Heart left ventricle (tissue), 16 donors: ENCODE data around the gene KRT17. TPM values are rescaled to one million over a fixed set of nuclear protein-coding genes. Genes with fewer than 3 reads are reported as not detected.
"Not testable (repeated sequence)": the region's sequence is repeated elsewhere in the genome, so short reads cannot be mapped to it uniquely, and the experiment has no call there.

Experiments
- ATAC-seq, 4 donors: fragments of 200-7000 bp; cut with Tn5 transposase; one replicate each; pipeline ENCODE4 v1.9.1; 2020 to 2022; ENCODE audit warnings: moderate library complexity in 4 of 4, mild to moderate bottlenecking in 3 of 4, moderate number of reproducible peaks in 1 of 4
- DNase-seq, 5 donors: peaks; one replicate each; pipeline ENCODE4 v3.0.0-alpha.2; 2020
- H3K27ac ChIP-seq, 12 donors: fragments of 200-600 bp; sonication (generic) in 4 of 12; one replicate each; pipeline versions ENCODE4 v1.5.0 to v1.8.0; 2016 to 2022; ENCODE audit warnings: mild to moderate bottlenecking in 2 of 12
- H3K27me3 ChIP-seq, 9 donors: fragments of 200-600 bp; sonication (generic) in 2 of 9; one replicate each; pipeline versions ENCODE4 v1.5.1 to v1.8.0; 2016 to 2022; ENCODE audit warnings: mild to moderate bottlenecking in 3 of 9
- H3K36me3 ChIP-seq, 9 donors: fragments of 200-600 bp; sonication (generic) in 2 of 9; one replicate each; pipeline versions ENCODE4 v1.5.0 to v1.8.0; 2018 to 2022; ENCODE audit warnings: mild to moderate bottlenecking in 2 of 9
- H3K4me1 ChIP-seq, 12 donors: fragments of 200-600 bp; sonication (generic) in 4 of 12; one replicate each; pipeline versions ENCODE4 v1.5.0 to v1.8.0; 2016 to 2022; ENCODE audit warnings: mild to moderate bottlenecking in 3 of 12
- H3K4me3 ChIP-seq, 12 donors: fragments of 200-600 bp; sonication (generic) in 4 of 12; one replicate each; pipeline versions ENCODE4 v1.5.0 to v1.8.0; 2017 to 2022; ENCODE audit warnings: mild to moderate bottlenecking in 9 of 12, moderate library complexity in 4 of 12
- H3K9me3 ChIP-seq, 12 donors: fragments of 200-600 bp; sonication (generic) in 4 of 12; one replicate each; pipeline versions ENCODE4 v1.5.0 to v1.8.0; 2016 to 2022; ENCODE audit warnings: mild to moderate bottlenecking in 1 of 12
- POLR2A ChIP-seq, 2 donors: fragments of 450-650 bp; IDR thresholded peaks; one replicate each; pipeline ENCODE4 v1.6.1; 2017; ENCODE audit warnings: antibody characterized with exemption in 2 of 2, mild to moderate bottlenecking in 2 of 2, moderate library complexity in 2 of 2
- WGBS, 4 donors: extraction: QIAGEN DNeasy Blood & Tissue Kit in 2 of 4; methylation state at CpG; one replicate each; pipeline versions ENCODE4 v1.1.5 to v1.1.7; 2013 to 2018; 5-methylcytosine and 5-hydroxymethylcytosine counted together
- intact Hi-C, 10 donors: fragments of 100-400 bp; cut with DNase I; formaldehyde crosslinking; loops; one replicate each; pipeline versions ENCODE4 v1.11.1 to v1.14.2; 2022
- polyA plus RNA-seq, 2 donors: library from polyadenylated mRNA; stranded (reverse); fragments of 200-250 nt; gene quantifications; one replicate each; pipeline ENCODE4 v1.2.3, GENCODE V29; 2013
- total RNA-seq, 9 donors: library from RNA; depleted of rRNA in 2 of 9; stranded (reverse); fragments of >200 nt in 2 of 9; fragmentation: NEBNext Ultra II Directional in 3 of 9; extraction: Animal tissue kit (Norgen Biotek cat#: 25700) in 3 of 9; gene quantifications; one replicate each; pipeline versions ENCODE4 v1.1.0 to v1.2.4, GENCODE V29; 2016 to 2023
- TF ChIP-seq, protein P1 (sequence below), 12 donors: fragments of 200-600 bp; sonication (generic) in 4 of 12; IDR thresholded peaks; one replicate each; pipeline versions ENCODE4 v1.5.0 to v1.8.0; 2018 to 2022; ENCODE audit warnings: antibody characterized with exemption in 12 of 12, mild to moderate bottlenecking in 5 of 12
- donor health status: ischemic (EF 13 %, LVEDD 7.1; RV severe dilation, severe dysfunction).
- donor health status: healthy with polysubstance abuse.
- donor health status: DM: no; HTN: yes; CAD: no.
- donor health status: DM: no; HTN: no; CAD: no.
- donor health status: ischemic (EF 25% LVEDD 6.9; RV normal size, moderate dysfunction).
- donor health status: ischemic (EF 25% LVEDD 5.7; RV mildly dilated, moderate dysfunction).
- donor health status: healthy.
- donor health status: DM: yes; HTN: yes; CAD: no.
- donor health status: ischemic (EF 35%, LVEDD 5.7; RV mildly dilated, moderate dysfunction).
- donor health status: nonischemic (EF 11% LVEDD 7.7; RV severe dilation, severe dysfunction).
- donor health status: DM: yes; HTN: yes; CAD: no.
- donor health status: PGD.
- donor health status: ischemic (EF 29% LVEDD 5.4; RV normal size, mild dysfunction).
- donor health status: nonischemic (EF 23%, LVEDD 6.1; RV moderate dilation, normal function).

The KRT17 gene
- total and polyA plus RNA-seq, 11 donors = 0.60 TPM; not detected in 10

DNA sequence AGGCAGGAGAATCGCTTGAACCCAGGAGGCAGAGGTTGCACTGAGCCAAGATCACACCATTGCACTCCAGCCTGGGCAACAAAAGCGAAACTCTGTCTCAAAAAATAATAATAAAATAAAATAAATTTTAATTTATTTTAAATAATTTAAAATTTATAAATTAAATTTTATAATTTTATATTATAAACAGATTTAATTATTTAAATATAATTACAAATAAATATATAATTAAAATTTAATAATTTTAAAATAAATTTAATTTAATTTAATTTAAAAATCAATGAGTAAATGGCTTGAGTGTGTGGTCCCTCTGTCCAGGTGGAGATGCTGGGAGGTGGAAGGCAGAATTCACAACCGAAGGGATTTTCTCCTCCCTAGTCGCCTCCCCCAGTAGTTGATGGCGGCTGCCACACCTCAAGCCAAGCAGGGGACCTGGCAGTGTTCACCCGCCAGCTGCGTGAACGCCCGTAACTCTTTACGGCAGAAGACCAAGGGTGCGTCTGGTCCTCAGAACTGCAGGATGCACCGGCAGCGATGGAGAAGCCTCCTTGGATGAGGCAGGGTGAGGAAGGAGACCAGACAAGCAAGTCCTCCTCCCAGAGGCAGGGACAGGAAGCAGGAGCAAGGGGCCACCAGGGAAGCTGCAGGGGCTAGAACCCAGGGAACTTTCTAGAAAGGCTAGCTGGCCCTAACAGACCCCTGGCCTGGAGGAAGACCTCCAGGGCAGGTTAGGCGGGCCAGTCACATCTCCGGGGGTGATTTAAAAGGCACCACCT is 22.9 kb upstream of the KRT17 start:
- H3K27ac ChIP-seq = no peak overlapping the region
- no peak overlapping the region for H3K4me3 ChIP-seq
- intact Hi-C loops = loop anchor here (5.0 to 10.0 kb wide), 9 partner anchors 62 to 845 kb away; partner anchors contain the start of gene KRT14 (in 1 of the 10)
- TF ChIP-seq POLR2A (IDR thresholded peaks at IDR 0.05) = no peak
- TF ChIP-seq, protein P1, sequence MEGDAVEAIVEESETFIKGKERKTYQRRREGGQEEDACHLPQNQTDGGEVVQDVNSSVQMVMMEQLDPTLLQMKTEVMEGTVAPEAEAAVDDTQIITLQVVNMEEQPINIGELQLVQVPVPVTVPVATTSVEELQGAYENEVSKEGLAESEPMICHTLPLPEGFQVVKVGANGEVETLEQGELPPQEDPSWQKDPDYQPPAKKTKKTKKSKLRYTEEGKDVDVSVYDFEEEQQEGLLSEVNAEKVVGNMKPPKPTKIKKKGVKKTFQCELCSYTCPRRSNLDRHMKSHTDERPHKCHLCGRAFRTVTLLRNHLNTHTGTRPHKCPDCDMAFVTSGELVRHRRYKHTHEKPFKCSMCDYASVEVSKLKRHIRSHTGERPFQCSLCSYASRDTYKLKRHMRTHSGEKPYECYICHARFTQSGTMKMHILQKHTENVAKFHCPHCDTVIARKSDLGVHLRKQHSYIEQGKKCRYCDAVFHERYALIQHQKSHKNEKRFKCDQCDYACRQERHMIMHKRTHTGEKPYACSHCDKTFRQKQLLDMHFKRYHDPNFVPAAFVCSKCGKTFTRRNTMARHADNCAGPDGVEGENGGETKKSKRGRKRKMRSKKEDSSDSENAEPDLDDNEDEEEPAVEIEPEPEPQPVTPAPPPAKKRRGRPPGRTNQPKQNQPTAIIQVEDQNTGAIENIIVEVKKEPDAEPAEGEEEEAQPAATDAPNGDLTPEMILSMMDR (IDR thresholded peaks at IDR 0.05) = no peak
- peaks cover 0 to 29% (median 8%) of the 10 kb centered on the region in 12 donors for H3K4me1 ChIP-seq
- no peaks in the 10 kb centered on the region for H3K9me3 ChIP-seq
- ATAC-seq (no peak), DNase-seq (no peak)
- no peaks in the 10 kb centered on the region for H3K27me3 ChIP-seq
- no peaks in the 10 kb centered on the region for H3K36me3 ChIP-seq
- WGBS, 4 donors = 70 to 75% (median 74%) methylated on average over 15 of the region's 15 CpGs

DNA sequence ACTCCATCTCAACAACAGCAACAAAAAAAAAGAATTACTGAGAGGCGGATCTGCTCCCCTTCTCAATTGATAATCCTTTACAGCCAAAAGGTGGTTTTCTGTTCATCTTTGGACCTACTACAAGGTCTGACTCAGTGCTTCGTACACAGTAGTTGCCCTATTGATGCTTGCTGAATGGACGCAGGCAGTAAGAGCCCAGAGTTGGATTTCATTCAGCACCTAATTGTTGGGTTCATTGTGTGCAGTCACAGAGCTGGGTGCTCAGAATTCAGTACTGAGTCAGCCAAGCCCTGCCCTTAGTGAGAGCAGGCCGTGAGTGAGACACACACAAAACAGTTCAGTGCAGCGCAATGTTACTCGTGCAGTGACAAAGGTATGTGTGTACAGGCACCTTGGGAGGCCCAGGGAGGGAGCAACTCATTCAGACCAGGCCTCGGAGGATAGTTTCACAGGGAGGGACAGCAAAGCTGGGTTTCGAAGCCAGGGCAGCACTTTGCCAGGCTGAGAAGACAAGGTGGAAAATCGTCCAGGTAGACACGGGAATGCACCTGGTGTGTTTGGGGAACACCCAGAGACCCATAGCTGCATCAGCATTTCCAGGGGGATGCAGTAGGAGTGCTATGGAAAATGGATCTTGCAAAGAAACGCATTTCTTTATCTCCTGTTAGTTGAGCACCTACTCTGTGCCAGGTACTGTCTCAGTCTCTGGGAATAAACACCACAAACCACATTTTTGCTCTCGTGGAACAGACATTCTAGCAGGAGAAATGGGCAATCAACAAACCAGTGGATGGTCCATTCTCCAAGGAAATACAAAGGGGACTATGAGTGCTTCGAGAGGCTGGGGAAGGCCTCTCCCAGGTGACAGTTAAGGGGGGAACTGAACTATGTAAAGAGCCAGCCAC is 18.1 kb upstream of the KRT17 start:
- no peak overlapping the region for H3K4me3 ChIP-seq
- WGBS, 4 donors = 85 to 90% (median 88%) methylated on average over 12 to 13 of the region's 13 CpGs
- no peaks in the 10 kb centered on the region for H3K36me3 ChIP-seq
- intact Hi-C loops = loop anchor here in 3 of 10 donors (2.0 to 10.0 kb wide), 3 partner anchors 58 to 728 kb away; partner anchors contain the start of gene KRT14 (in 1 of the 3)
- H3K27ac ChIP-seq = no peak overlapping the region
- peaks cover 0 to 16% (median 0%) of the 10 kb centered on the region in 12 donors for H3K4me1 ChIP-seq
- no peaks in the 10 kb centered on the region for H3K9me3 ChIP-seq
- TF ChIP-seq POLR2A (IDR thresholded peaks at IDR 0.05) = no peak
- TF ChIP-seq, protein P1 (IDR thresholded peaks at IDR 0.05) = no peak
- no peaks in the 10 kb centered on the region for H3K27me3 ChIP-seq
- no peak for DNase-seq
- no peak for ATAC-seq

GRCh38 chr17:41640596-41640995 is 16.2 kb upstream of the KRT17 start:
- not testable (repeated sequence) for H3K4me3 ChIP-seq, H3K9me3 ChIP-seq, H3K27ac ChIP-seq, H3K27me3 ChIP-seq, H3K4me1 ChIP-seq, DNase-seq, H3K36me3 ChIP-seq, ATAC-seq
- intact Hi-C loops = loop anchor here in 2 of 10 donors (10.0 kb wide), 2 partner anchors 56 to 726 kb away; partner anchors contain the start of gene KRT14 (in 1 of the 2)
- WGBS, 4 donors = 94 to 98% (median 96%) methylated on average over 5 of the region's 5 CpGs

DNA sequence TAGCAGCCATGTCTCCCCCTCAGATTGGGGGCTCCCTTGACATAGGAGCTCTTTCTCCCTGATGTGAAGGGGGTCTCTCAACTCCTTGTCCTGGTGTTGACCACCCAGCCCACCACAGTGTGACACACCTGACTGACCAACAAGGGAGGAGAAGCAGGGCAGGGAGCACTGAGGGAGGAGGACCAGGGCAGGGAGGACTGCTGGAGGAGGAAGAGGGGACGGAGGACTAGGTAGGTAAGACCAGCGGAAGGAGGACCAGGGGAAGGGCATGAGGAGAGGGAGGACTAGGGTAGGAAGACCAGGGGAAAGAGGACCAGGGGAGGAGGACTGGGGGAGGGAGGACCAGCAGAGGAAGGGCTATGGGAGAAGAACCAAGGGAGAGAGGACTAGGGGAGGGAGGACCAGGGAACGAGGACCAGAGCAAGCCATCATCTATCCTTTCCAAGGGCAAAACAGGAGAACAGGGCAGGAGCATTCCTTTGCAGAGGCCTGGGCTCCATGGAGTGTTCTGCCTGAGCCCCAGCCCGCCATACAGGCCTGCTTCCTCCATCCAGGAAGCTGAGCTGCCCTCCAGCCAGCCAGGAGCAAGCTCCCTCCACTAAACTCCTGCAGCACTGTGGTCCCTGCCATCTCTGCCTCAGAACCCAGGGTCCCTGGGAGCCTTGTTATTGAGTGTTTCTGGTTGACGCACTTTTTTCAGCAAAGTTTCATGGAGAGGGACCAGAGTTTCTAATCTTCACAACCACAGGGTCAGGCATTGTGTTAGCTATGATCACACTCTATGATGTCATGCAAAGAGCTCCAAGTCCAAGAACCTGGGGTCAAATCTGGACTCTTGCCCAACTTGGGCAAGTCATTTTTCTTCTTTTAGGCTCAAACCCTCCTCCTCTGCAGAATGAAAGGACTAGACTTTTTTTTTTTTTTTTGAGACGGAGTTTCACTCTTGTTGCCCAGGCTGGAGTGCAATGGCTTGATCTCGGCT is 15.4 kb upstream of the KRT17 start:
- Histone ChIP-seq H3K4me1 (peaks cover 0 to 11% (median 9%) of the 10 kb centered on the region in 12 donors), H3K27ac (no peak overlapping the region), H3K9me3 (no peaks in the 10 kb centered on the region), H3K4me3 (no peak overlapping the region), H3K27me3 (no peaks in the 10 kb centered on the region), H3K36me3 (no peaks in the 10 kb centered on the region)
- intact Hi-C loops = loop anchor here in 2 of 10 donors (10.0 kb wide), 2 partner anchors 55 to 725 kb away; partner anchors contain the start of gene KRT14 (in 1 of the 2)
- WGBS, 4 donors = 90 to 92% (median 91%) methylated on average over 7 of the region's 7 CpGs
- no peak for TF ChIP-seq POLR2A (IDR thresholded peaks at IDR 0.05)
- TF ChIP-seq, protein P1 (IDR thresholded peaks at IDR 0.05) = no peak
- ATAC-seq = no peak
- DNase-seq = no peak
